Astrocyte (in vitro differentiated cells and primary cell): Measurements from ENCODE around the gene TXNDC15. TPM values are rescaled to one million over a fixed set of nuclear protein-coding genes. Genes with fewer than 3 reads are reported as not detected.

Experiments
- DNase-seq: peaks from one replicate; pipeline ENCODE4 v3.0.0-alpha.2; 2010; ENCODE audit warnings: low read depth
- FAIRE-seq: peaks from 2 replicates; lab custom pipeline; 2011; peaks lifted over from hg19 to GRCh38; lab: Jason Lieb, UNC
- H2AFZ ChIP-seq: 2 replicates; pipeline ENCODE4 v1.6.0; 2012; ENCODE audit warnings: low read depth, low read length, inconsistent platforms
- H3K27ac ChIP-seq: 2 replicates; pipeline ENCODE4 v1.5.1; 2011; ENCODE audit warnings: low read depth, low read length, inconsistent platforms
- H3K27me3 ChIP-seq: 2 replicates; pipeline ENCODE4 v1.6.0; 2011; ENCODE audit warnings: low read length, inconsistent platforms; ENCODE audit not compliant: insufficient read depth
- H3K36me3 ChIP-seq: 2 replicates; pipeline ENCODE4 v1.5.1; 2011; ENCODE audit warnings: low read length, inconsistent platforms; ENCODE audit not compliant: insufficient read depth
- H3K4me1 ChIP-seq: 2 replicates; pipeline ENCODE4 v1.5.1; 2011; ENCODE audit warnings: low read length, inconsistent platforms; ENCODE audit not compliant: insufficient read depth
- H3K4me2 ChIP-seq: 2 replicates; pipeline ENCODE4 v1.6.0; 2012; ENCODE audit warnings: low read length, inconsistent platforms
- H3K4me3 ChIP-seq: 2 replicates; pipeline ENCODE4 v1.5.1; 2011; ENCODE audit warnings: low read depth, mild to moderate bottlenecking, low read length, inconsistent platforms; ENCODE audit not compliant: insufficient read depth
- H3K79me2 ChIP-seq: 2 replicates; pipeline ENCODE4 v1.6.0; 2012; ENCODE audit warnings: mild to moderate bottlenecking, low read length, inconsistent platforms; ENCODE audit not compliant: insufficient read depth
- H3K9ac ChIP-seq: 2 replicates; pipeline ENCODE4 v1.6.0; 2012; ENCODE audit warnings: mild to moderate bottlenecking, low read length, inconsistent platforms
- H3K9me3 ChIP-seq: 2 replicates; pipeline ENCODE4 v1.5.1; 2012; ENCODE audit warnings: low read depth, mild to moderate bottlenecking, low read length, inconsistent platforms; ENCODE audit not compliant: insufficient read depth
- H4K20me1 ChIP-seq: 2 replicates; pipeline ENCODE4 v1.6.0; 2012; ENCODE audit warnings: low read length, inconsistent platforms; ENCODE audit not compliant: insufficient read depth
- H3K27ac Mint-ChIP-seq: one replicate; pipeline ENCODE4 v1.8.0; 2021; ENCODE audit warnings: mild to moderate bottlenecking, mixed read lengths; ENCODE audit not compliant: unreplicated experiment
- H3K27me3 Mint-ChIP-seq: one replicate; pipeline ENCODE4 v1.8.0; 2021; ENCODE audit warnings: low read depth, mixed read lengths; ENCODE audit not compliant: unreplicated experiment
- H3K36me3 Mint-ChIP-seq: one replicate; pipeline ENCODE4 v1.8.0; 2021; ENCODE audit warnings: low read depth, mixed read lengths; ENCODE audit not compliant: unreplicated experiment
- H3K4me1 Mint-ChIP-seq: one replicate; pipeline ENCODE4 v1.8.0; 2021; ENCODE audit warnings: low read depth, mixed read lengths; ENCODE audit not compliant: unreplicated experiment
- H3K4me3 Mint-ChIP-seq: one replicate; pipeline ENCODE4 v1.8.0; 2021; ENCODE audit warnings: mild to moderate bottlenecking, moderate library complexity, mixed read lengths; ENCODE audit not compliant: unreplicated experiment
- H3K9me3 Mint-ChIP-seq: one replicate; pipeline ENCODE4 v1.8.0; 2021; ENCODE audit warnings: mild to moderate bottlenecking, mixed read lengths; ENCODE audit not compliant: unreplicated experiment
- CTCF ChIP-seq: IDR thresholded peaks from 2 replicates; pipeline ENCODE4 v1.5.1; 2011; ENCODE audit warnings: low read depth, mild to moderate bottlenecking, inconsistent platforms, low read length, moderate library complexity; ENCODE audit not compliant: insufficient read depth
- EZH2 ChIP-seq: IDR thresholded peaks from 2 replicates; pipeline ENCODE4 v1.6.1; 2012; ENCODE audit warnings: mild to moderate bottlenecking, low read length, inconsistent platforms; ENCODE audit not compliant: insufficient read depth
- total RNA-seq: library from RNA; stranded (reverse); gene quantifications from 2 replicates; pipeline ENCODE4 v1.2.1, GENCODE V29; 2021

The TXNDC15 gene
- total RNA-seq, 1 donor from 2014 or later: 65.6 TPM

- no peak for TF ChIP-seq CTCF
- no peak for TF ChIP-seq EZH2
- H3K4me1 ChIP-seq: peaks cover 3% of the 10 kb centered on the region
- no peak overlapping the region for H3K4me2 ChIP-seq
- H3K27ac ChIP-seq: no peak overlapping the region
- no peaks in the 10 kb centered on the region for H3K79me2 ChIP-seq
- H3K36me3 ChIP-seq: no peaks in the 10 kb centered on the region
- H3K9me3 Mint-ChIP-seq: no peaks in the 10 kb centered on the region
- H3K4me3 ChIP-seq: no peak overlapping the region
- DNase-seq: no peak
- H3K27me3 ChIP-seq: no peaks in the 10 kb centered on the region
- peaks cover 15% of the 10 kb centered on the region for H3K36me3 Mint-ChIP-seq
- FAIRE-seq: no peak
- no peaks in the 10 kb centered on the region for H3K9me3 ChIP-seq
- no peak overlapping the region for H2AFZ ChIP-seq
- H3K27me3 Mint-ChIP-seq: no peaks in the 10 kb centered on the region
- no peak overlapping the region for H3K4me3 Mint-ChIP-seq
- no peak overlapping the region for H3K27ac Mint-ChIP-seq
- peaks cover 4% of the 10 kb centered on the region for H4K20me1 ChIP-seq
- H3K9ac ChIP-seq: no peak overlapping the region
- no peaks in the 10 kb centered on the region for H3K4me1 Mint-ChIP-seq
These were observed 46.8 kb downstream of the TXNDC15 start for GRCh38 chr5:134920848-134921575.

GRCh38 chr5:134932508-134932907, 58.3 kb downstream of the TXNDC15 start:
- no peaks in the 10 kb centered on the region for H4K20me1 ChIP-seq
- H2AFZ ChIP-seq: no peak overlapping the region
- Mint-ChIP-seq H3K4me3 (no peak overlapping the region), H3K9me3 (no peaks in the 10 kb centered on the region), H3K27ac (no peak overlapping the region), H3K36me3 (peaks cover 10% of the 10 kb centered on the region), H3K4me1 (peaks cover 2% of the 10 kb centered on the region), H3K27me3 (no peaks in the 10 kb centered on the region)
- no peak for FAIRE-seq
- peaks cover 4% of the 10 kb centered on the region for H3K36me3 ChIP-seq
- H3K79me2 ChIP-seq: no peaks in the 10 kb centered on the region
- H3K27me3 ChIP-seq: no peaks in the 10 kb centered on the region
- no peak for DNase-seq
- no peak overlapping the region for H3K4me2 ChIP-seq
- H3K4me1 ChIP-seq: no peaks in the 10 kb centered on the region
- no peaks in the 10 kb centered on the region for H3K9me3 ChIP-seq
- no peak overlapping the region for H3K9ac ChIP-seq
- TF ChIP-seq CTCF: no peak
- no peak for TF ChIP-seq EZH2
- no peak overlapping the region for H3K4me3 ChIP-seq
- no peak overlapping the region for H3K27ac ChIP-seq

GRCh38 chr5:134934202-134934601, 60.0 kb downstream of the TXNDC15 start:
- H3K9me3 Mint-ChIP-seq: no peaks in the 10 kb centered on the region
- FAIRE-seq: no peak

More at GRCh38 chr5:134934202-134934601, 60.0 kb downstream of the TXNDC15 start:
- no peak overlapping the region for H2AFZ ChIP-seq
- Mint-ChIP-seq H3K27ac (no peak overlapping the region), H3K36me3 (peaks cover 9% of the 10 kb centered on the region), H3K4me3 (no peak overlapping the region), H3K27me3 (no peaks in the 10 kb centered on the region), H3K4me1 (peaks cover 6% of the 10 kb centered on the region)
- no peak overlapping the region for H3K27ac ChIP-seq
- DNase-seq: no peak
- TF ChIP-seq EZH2: no peak
- no peak for TF ChIP-seq CTCF
- no peaks in the 10 kb centered on the region for H3K27me3 ChIP-seq
- no peak overlapping the region for H3K4me3 ChIP-seq
- peaks cover 4% of the 10 kb centered on the region for H3K36me3 ChIP-seq
- no peaks in the 10 kb centered on the region for H3K9me3 ChIP-seq
- H3K9ac ChIP-seq: no peak overlapping the region
- H3K79me2 ChIP-seq: no peaks in the 10 kb centered on the region
- H3K4me2 ChIP-seq: no peak overlapping the region
- H3K4me1 ChIP-seq: no peaks in the 10 kb centered on the region
- H4K20me1 ChIP-seq: no peaks in the 10 kb centered on the region
